Activated CD8-positive, alpha-beta memory T cell treated with anti-CD3 and anti-CD28 coated beads for 24 hours (primary cell): ENCODE measurements around the gene TMOD3.
A peak's percentile ranks its signal among the peaks of the same experiment; 100 is the strongest.

Source experiments
- DNase-seq: peaks from one replicate; pipeline ENCODE4 v3.0.0-alpha.2; 2020

The TMOD3 gene

GRCh38 chr15:51828621-51829375 is 655 bp upstream of the TMOD3 start:
- no peak for DNase-seq

GRCh38 chr15:51830276-51830806 is 888 bp downstream of the TMOD3 start:
- DNase-seq, result no peak

- no peak for DNase-seq
Observed at GRCh38 chr15:51833772-51834171, 4.3 kb downstream of the TMOD3 start.

GRCh38 chr15:51837792-51838251 is 8.4 kb downstream of the TMOD3 start:
- no peak for DNase-seq

- DNase-seq, result no peak
Observed at GRCh38 chr15:51838270-51838669, 8.8 kb downstream of the TMOD3 start.

GRCh38 chr15:51840692-51841091 is 11.2 kb downstream of the TMOD3 start:
- no peak for DNase-seq

- DNase-seq, result no peak
Observed at GRCh38 chr15:51841406-51842040, 12.1 kb downstream of the TMOD3 start.

GRCh38 chr15:51842265-51842664 is 12.8 kb downstream of the TMOD3 start:
- DNase-seq, result no peak

- DNase-seq, result no peak
Observed at GRCh38 chr15:51842852-51843737, 13.6 kb downstream of the TMOD3 start.

GRCh38 chr15:51844747-51845426 is 15.4 kb downstream of the TMOD3 start:
- DNase-seq, result no peak

GRCh38 chr15:51846066-51846462 is 16.6 kb downstream of the TMOD3 start:
- DNase-seq, result no peak

- DNase-seq, result no peak
Observed at GRCh38 chr15:51846463-51847230, 17.2 kb downstream of the TMOD3 start.

- no peak for DNase-seq
Observed at GRCh38 chr15:51848811-51849210, 19.4 kb downstream of the TMOD3 start.

- DNase-seq, result no peak
Observed at GRCh38 chr15:51849860-51850259, 20.4 kb downstream of the TMOD3 start.

- no peak for DNase-seq
Observed at GRCh38 chr15:51853998-51854397, 24.5 kb downstream of the TMOD3 start.

GRCh38 chr15:51855612-51856011 is 26.2 kb downstream of the TMOD3 start:
- no peak for DNase-seq

- no peak for DNase-seq
Observed at GRCh38 chr15:51856714-51857380, 27.4 kb downstream of the TMOD3 start.

- DNase-seq, result peak; percentile 67
Observed at GRCh38 chr15:51861557-51862359, 32.3 kb downstream of the TMOD3 start.

- no peak for DNase-seq
Observed at GRCh38 chr15:51863131-51863530, 33.7 kb downstream of the TMOD3 start.

GRCh38 chr15:51864408-51865056 is 35.1 kb downstream of the TMOD3 start:
- no peak for DNase-seq
